Stomach (tissue), 9 donors: ENCODE data around the gene C22orf15. TPM values are rescaled to one million over a fixed set of nuclear protein-coding genes. Genes with fewer than 3 reads are reported as not detected.
A peak's percentile ranks its signal among the peaks of the same experiment; 100 is the strongest.

Source experiments
- DNase-seq, 2 donors: peaks; one replicate each; pipeline versions ENCODE4 v3.0.0 to v3.0.0-alpha.2; 2013 to 2019
- H3K27ac ChIP-seq, 5 donors: fragments of 200-600 bp in 4 of 5; sonication (generic) in 4 of 5; one replicate each; pipeline ENCODE4 v1.5.1; 2013 to 2019; ENCODE audit warnings: mild to moderate bottlenecking in 1 of 5, moderate library complexity in 1 of 5
- H3K27me3 ChIP-seq, 3 donors: fragments of 200-600 bp; sonication (generic); one replicate each; pipeline ENCODE4 v1.5.1; 2017 to 2019; ENCODE audit warnings: mixed run types in 1 of 3
- H3K36me3 ChIP-seq, 4 donors: fragments of 200-600 bp; sonication (generic); 1 replicate in 3 of 4; 2 replicates in 1 of 4; pipeline ENCODE4 v1.5.1; 2016 to 2019
- H3K4me1 ChIP-seq, 4 donors: fragments of 200-600 bp; sonication (generic); one replicate each; pipeline ENCODE4 v1.5.1; 2016 to 2019
- H3K4me3 ChIP-seq, 4 donors: fragments of 200-600 bp; sonication (generic) in 3 of 4; one replicate each; pipeline ENCODE4 v1.5.1; 2016 to 2019; ENCODE audit warnings: mild to moderate bottlenecking in 1 of 4
- H3K9me3 ChIP-seq, 4 donors: fragments of 200-600 bp; sonication (generic); one replicate each; pipeline ENCODE4 v1.5.1; 2016 to 2019
- CTCF ChIP-seq, 7 experiments: fragments of 450-650 bp in 4 of 7; fragments of 200-600 bp in 3 of 7; sonication (generic) in 3 of 7; IDR thresholded peaks; one replicate each; pipeline ENCODE4 v1.5.1; 2016 to 2019; ENCODE audit warnings: antibody characterized with exemption in 7 of 7, control low read depth in 2 of 7, mild to moderate bottlenecking in 1 of 7
- EP300 ChIP-seq: sonication (generic); formaldehyde crosslinking; IDR thresholded peaks from one replicate; pipeline ENCODE4 v1.6.1; 2017; ENCODE audit warnings: antibody characterized with exemption
- POLR2A ChIP-seq, 4 donors: fragments of 450-650 bp; IDR thresholded peaks; one replicate each; pipeline ENCODE4 v1.6.1; 2016; ENCODE audit warnings: antibody characterized with exemption in 4 of 4, control low read depth in 2 of 4, mild to moderate bottlenecking in 1 of 4, moderate library complexity in 1 of 4
- POLR2AphosphoS5 ChIP-seq, 3 donors: sonication (generic); formaldehyde crosslinking; IDR thresholded peaks; one replicate each; pipeline ENCODE4 v1.6.1; 2016; ENCODE audit warnings: antibody characterized with exemption in 3 of 3
- WGBS, 5 donors: extraction: QIAGEN DNeasy Blood & Tissue Kit in 3 of 5; methylation state at CpG; one replicate each; pipeline versions ENCODE4 v1.1.5 to v1.1.7; 2013 to 2018; 5-methylcytosine and 5-hydroxymethylcytosine counted together
- intact Hi-C: fragments of 100-400 bp; cut with DNase I; formaldehyde crosslinking; loops from one replicate; pipeline ENCODE4 v1.15.1; 2023; ENCODE audit warnings: low total_unique reads
- polyA plus RNA-seq, 3 donors: library from polyadenylated mRNA; stranded (reverse); fragments of 200-250 nt; gene quantifications; one replicate each; pipeline ENCODE4 v1.2.3, GENCODE V29; 2013
- total RNA-seq, 5 donors: library from RNA; depleted of rRNA; stranded (reverse); fragments of >200 nt; gene quantifications; one replicate each; pipeline versions ENCODE4 v1.1.0 to v1.2.3, GENCODE V29; 2014 to 2016
- donor health status: healthy with polysubstance abuse.
- donor health status: Bipolar disorder and iron deficiency.
- donor health status: healthy.

C22orf15 gene
- total and polyA plus RNA-seq, 8 donors, result 0.05 TPM; not detected in 7

DNA sequence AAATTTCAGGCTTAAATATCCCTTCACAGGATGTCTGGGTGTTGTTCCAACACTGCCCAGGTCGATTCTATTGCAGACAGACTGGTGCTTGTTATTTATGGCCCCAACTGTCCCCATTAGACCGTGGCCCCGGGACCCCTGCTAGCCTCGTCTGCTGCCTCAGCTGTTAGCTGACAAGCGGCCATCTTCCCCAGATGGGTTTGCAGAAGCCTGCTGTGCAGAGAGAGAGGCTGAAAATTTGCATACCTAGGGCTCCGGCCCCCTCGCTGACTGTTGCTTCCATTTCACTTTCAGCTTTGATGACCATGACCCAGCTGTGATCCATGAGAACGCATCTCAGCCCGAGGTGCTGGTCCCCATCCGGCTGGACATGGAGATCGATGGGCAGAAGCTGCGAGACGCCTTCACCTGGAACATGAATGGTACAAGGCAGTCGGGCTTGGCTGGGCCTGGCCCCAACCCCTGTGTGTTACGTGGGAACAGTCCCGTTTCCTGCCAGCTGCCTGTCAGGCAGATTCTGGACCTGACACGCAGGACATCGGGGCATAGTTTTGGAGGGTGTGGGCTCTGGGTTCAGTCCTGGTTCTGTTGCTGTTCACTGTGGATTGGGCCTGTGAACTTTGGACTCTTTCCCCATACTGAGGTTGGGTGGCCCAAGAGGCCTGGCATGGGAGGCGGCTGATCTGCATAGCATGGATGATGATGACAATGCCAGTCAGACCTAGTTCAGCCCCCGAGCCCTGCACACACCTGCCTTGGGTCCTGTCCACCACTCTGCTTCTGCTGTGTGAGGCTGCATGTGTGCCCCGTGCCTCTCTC is 40.4 kb downstream of the C22orf15 start:
- 70 to 84% (median 83%) methylated on average over 15 to 21 of the region's 21 CpGs for WGBS, 5 donors

DNA sequence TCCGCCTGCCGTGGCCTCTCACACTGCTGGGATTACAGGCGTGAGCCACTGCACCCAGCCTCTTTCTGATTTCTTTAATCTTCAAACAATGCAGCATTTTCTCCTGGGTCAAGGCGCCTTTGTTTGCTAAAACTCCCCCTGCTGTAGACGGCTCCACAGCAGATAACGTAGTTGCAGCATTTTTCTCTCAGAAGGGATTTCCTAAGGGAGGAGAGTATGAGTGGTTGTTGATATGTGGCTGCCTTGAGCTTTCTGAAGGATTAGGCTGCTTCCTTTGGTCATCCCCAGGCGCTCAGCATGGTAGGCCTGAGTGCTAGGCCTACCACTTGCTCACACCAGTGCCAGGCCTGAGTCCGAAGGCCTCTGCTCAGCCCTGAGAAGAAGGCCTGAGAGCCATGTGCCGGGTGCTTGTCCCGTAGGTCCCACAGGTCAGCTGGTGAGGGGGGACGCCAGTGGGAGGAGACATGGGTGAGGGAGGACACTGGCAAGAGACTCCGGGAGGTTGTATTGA is 42.0 kb downstream of the C22orf15 start:
- no peaks in the 10 kb centered on the region for H3K4me1 ChIP-seq
- H3K27me3 ChIP-seq, result no peaks in the 10 kb centered on the region
- peaks cover 62 to 100% (median 96%) of the 10 kb centered on the region in 4 donors for H3K36me3 ChIP-seq
- 38 to 62% (median 60%) methylated on average over 11 to 12 of the region's 12 CpGs for WGBS, 5 donors
- H3K4me3 ChIP-seq, result no peak overlapping the region
- no peaks in the 10 kb centered on the region for H3K9me3 ChIP-seq
- DNase-seq, result peak in 1 of 2 donors; percentile 46
- no peak for TF ChIP-seq POLR2AphosphoS5 (IDR thresholded peaks at IDR 0.05)
- no peak for TF ChIP-seq POLR2A (IDR thresholded peaks at IDR 0.05)
- TF ChIP-seq EP300, result no peak
- no peak overlapping the region for H3K27ac ChIP-seq
- intact Hi-C loops, result no loop called here

More for the DNA sequence above, 40.4 kb downstream of the C22orf15 start:
- Histone ChIP-seq H3K4me1 (no peaks in the 10 kb centered on the region), H3K36me3 (peaks cover 70 to 100% (median 96%) of the 10 kb centered on the region in 4 donors), H3K4me3 (peak overlapping the region in 1 of 4 donors; percentile 5), H3K9me3 (no peaks in the 10 kb centered on the region), H3K27me3 (no peaks in the 10 kb centered on the region), H3K27ac (no peak overlapping the region)
- peak in 1 of 2 donors; percentile 1 for DNase-seq
- TF ChIP-seq POLR2A (IDR thresholded peaks at IDR 0.05), result no peak
- TF ChIP-seq CTCF (IDR thresholded peaks at IDR 0.05), result no peak
- TF ChIP-seq POLR2AphosphoS5 (IDR thresholded peaks at IDR 0.05), result no peak
- TF ChIP-seq EP300, result no peak
- intact Hi-C loops, result no loop called here

DNA sequence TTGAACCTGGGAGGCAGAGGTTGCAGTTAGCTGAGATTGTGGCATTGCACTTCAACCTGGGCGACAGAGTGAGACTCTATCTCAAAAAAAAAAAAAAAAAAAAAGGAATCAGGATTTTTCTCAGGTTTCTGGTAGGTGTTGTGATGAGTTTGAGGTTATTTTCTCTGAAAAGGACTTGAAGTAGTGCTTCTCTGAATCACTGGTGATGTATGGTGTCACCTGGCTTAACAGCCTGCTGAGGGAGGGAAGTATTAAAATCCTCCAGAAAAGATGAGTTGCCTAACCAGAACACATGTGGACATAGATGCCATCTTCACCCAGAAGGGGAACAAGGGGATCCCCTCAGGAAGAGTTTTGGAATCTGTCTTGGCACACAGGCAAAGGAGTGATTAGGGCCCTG is 44.0 kb downstream of the C22orf15 start:
- intact Hi-C loops, result no loop called here
- TF ChIP-seq POLR2AphosphoS5 (IDR thresholded peaks at IDR 0.05), result no peak
- TF ChIP-seq POLR2A (IDR thresholded peaks at IDR 0.05), result no peak
- no peak for TF ChIP-seq CTCF (IDR thresholded peaks at IDR 0.05)
- WGBS, 5 donors, result 80 to 100% (median 93%) methylated on average over 1 of the region's 1 CpG
- H3K4me3 ChIP-seq, result no peak overlapping the region
- peaks cover 47 to 100% (median 96%) of the 10 kb centered on the region in 4 donors for H3K36me3 ChIP-seq
- no peaks in the 10 kb centered on the region for H3K4me1 ChIP-seq
- H3K27ac ChIP-seq, result no peak overlapping the region
- DNase-seq, result no peak
- H3K27me3 ChIP-seq, result no peaks in the 10 kb centered on the region
- no peaks in the 10 kb centered on the region for H3K9me3 ChIP-seq

DNA sequence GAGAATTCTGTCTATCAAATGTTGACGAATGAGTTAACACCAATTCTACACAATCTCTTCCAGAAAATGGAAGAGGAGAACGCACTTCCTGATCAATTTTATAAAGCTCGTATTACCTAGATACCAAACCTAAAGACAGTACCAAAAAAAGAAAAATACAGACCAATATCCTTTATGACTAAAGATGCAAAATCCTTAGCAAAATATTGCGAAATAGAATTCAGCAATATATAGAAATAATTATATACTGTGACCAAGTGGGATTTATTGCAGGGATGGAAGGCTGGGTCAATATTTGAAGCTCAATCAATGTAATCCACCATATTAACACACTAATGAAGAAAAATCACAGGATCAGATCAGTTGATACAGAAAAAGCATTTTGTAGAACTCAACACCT is 49.6 kb downstream of the C22orf15 start:
- 95 to 97% (median 96%) methylated on average over 4 of the region's 4 CpGs for WGBS, 5 donors
- TF ChIP-seq POLR2A (IDR thresholded peaks at IDR 0.05), result no peak
- no peak for TF ChIP-seq CTCF (IDR thresholded peaks at IDR 0.05)
- TF ChIP-seq POLR2AphosphoS5 (IDR thresholded peaks at IDR 0.05), result no peak
- no peak for TF ChIP-seq EP300
- Histone ChIP-seq H3K27me3 (no peaks in the 10 kb centered on the region), H3K9me3 (no peaks in the 10 kb centered on the region), H3K4me3 (no peak overlapping the region), H3K36me3 (peaks cover 19 to 91% (median 81%) of the 10 kb centered on the region in 4 donors), H3K4me1 (no peaks in the 10 kb centered on the region), H3K27ac (no peak overlapping the region)
- no peak for DNase-seq
- intact Hi-C loops, result no loop called here

Other genes starting within 250 kb of the C22orf15 start
- under 1 TPM in 1 of 5 donors, not detected in 4; 0.55 TPM for gene IGLL1, start 182.7 kb upstream of the C22orf15 start, total RNA-seq
- gene IGLL1, start 182.7 kb upstream of the C22orf15 start, polyA plus RNA-seq, result not detected
- gene DRICH1, start 130.7 kb upstream of the C22orf15 start, total RNA-seq, result 10 to 100 TPM in 1 of 5 donors, under 1 TPM in 1, not detected in 3; 0.92 to 49.0 TPM
- gene DRICH1, start 130.7 kb upstream of the C22orf15 start, polyA plus RNA-seq, result under 1 TPM in 2 of 3 donors, not detected in 1; 0.28 to 0.93 TPM
- 1 to 10 TPM in 2 of 5 donors, not detected in 3; 2.9 to 5.9 TPM for gene RGL4, start 72.0 kb upstream of the C22orf15 start, total RNA-seq
- gene RGL4, start 72.0 kb upstream of the C22orf15 start, polyA plus RNA-seq, result 1 to 10 TPM in 1 of 3 donors, under 1 TPM in 1, not detected in 1; 0.65 to 2.9 TPM
- 1 to 10 TPM in 4 of 5 donors, under 1 TPM in 1; 0.87 to 9.4 (median 4.5) TPM for gene ZNF70, start 11.9 kb upstream of the C22orf15 start, total RNA-seq
- gene ZNF70, start 11.9 kb upstream of the C22orf15 start, polyA plus RNA-seq, result under 1 TPM; 0.58 to 0.68 (median 0.61) TPM
- gene VPREB3, start 8.6 kb upstream of the C22orf15 start, total RNA-seq, result not detected
- gene VPREB3, start 8.6 kb upstream of the C22orf15 start, polyA plus RNA-seq, result 1 to 10 TPM; 1.1 to 8.7 (median 7.8) TPM
- gene CHCHD10, start 5.0 kb downstream of the C22orf15 start, total RNA-seq, result 100 to 1,000 TPM in 1 of 5 donors, 10 to 100 TPM in 2, 1 to 10 TPM in 2; 5.8 to 589 (median 43.2) TPM
- gene CHCHD10, start 5.0 kb downstream of the C22orf15 start, polyA plus RNA-seq, result 100 to 1,000 TPM; 159 to 204 (median 168) TPM
- 10 to 100 TPM in 1 of 5 donors, 1 to 10 TPM in 2, not detected in 2; 2.3 to 54.2 (median 5.3) TPM for gene MMP11, start 9.9 kb downstream of the C22orf15 start, total RNA-seq
- gene MMP11, start 9.9 kb downstream of the C22orf15 start, polyA plus RNA-seq, result 1 to 10 TPM in 2 of 3 donors, under 1 TPM in 1; 0.50 to 2.0 (median 2.0) TPM
- 10 to 100 TPM; 13.4 to 74.6 (median 48.2) TPM for gene SMARCB1, start 24.0 kb downstream of the C22orf15 start, total RNA-seq
- gene SMARCB1, start 24.0 kb downstream of the C22orf15 start, polyA plus RNA-seq, result 10 to 100 TPM; 34.0 to 44.4 (median 37.2) TPM
- gene DERL3, start 76.0 kb downstream of the C22orf15 start, total RNA-seq, result 10 to 100 TPM in 2 of 5 donors, 1 to 10 TPM in 2, under 1 TPM in 1; 0.45 to 24.1 (median 5.2) TPM
- gene DERL3, start 76.0 kb downstream of the C22orf15 start, polyA plus RNA-seq, result 10 to 100 TPM in 1 of 3 donors, 1 to 10 TPM in 2; 6.2 to 24.5 (median 7.9) TPM
- 10 to 100 TPM in 1 of 5 donors, 1 to 10 TPM in 4; 3.2 to 10.3 (median 6.6) TPM for gene SLC2A11, start 94.9 kb downstream of the C22orf15 start, total RNA-seq
- gene SLC2A11, start 94.9 kb downstream of the C22orf15 start, polyA plus RNA-seq, result 1 to 10 TPM; 5.8 to 9.1 (median 6.7) TPM
- gene MIF, start 131.4 kb downstream of the C22orf15 start, total RNA-seq, result 100 to 1,000 TPM in 4 of 5 donors, 10 to 100 TPM in 1; 59.5 to 293 (median 214) TPM
- gene MIF, start 131.4 kb downstream of the C22orf15 start, polyA plus RNA-seq, result 100 to 1,000 TPM; 496 to 940 (median 891) TPM
- 10 to 100 TPM in 1 of 5 donors, 1 to 10 TPM in 1, not detected in 3; 1.7 to 30.0 TPM for gene GSTT2B, start 198.2 kb downstream of the C22orf15 start, total RNA-seq
- gene GSTT2B, start 198.2 kb downstream of the C22orf15 start, polyA plus RNA-seq, result 10 to 100 TPM in 2 of 3 donors, 1 to 10 TPM in 1; 3.5 to 45.8 (median 10.1) TPM
- gene DDTL, start 203.9 kb downstream of the C22orf15 start, total RNA-seq, result 10 to 100 TPM in 1 of 5 donors, 1 to 10 TPM in 2, not detected in 2; 3.0 to 53.6 (median 4.2) TPM
- gene DDTL, start 203.9 kb downstream of the C22orf15 start, polyA plus RNA-seq, result 1 to 10 TPM; 2.7 to 6.0 (median 4.9) TPM
- gene DDT, start 211.5 kb downstream of the C22orf15 start, total RNA-seq, result 100 to 1,000 TPM in 4 of 5 donors, 10 to 100 TPM in 1; 72.5 to 534 (median 196) TPM
- 100 to 1,000 TPM; 266 to 486 (median 374) TPM for gene DDT, start 211.5 kb downstream of the C22orf15 start, polyA plus RNA-seq
- gene GSTT2, start 217.1 kb downstream of the C22orf15 start, total RNA-seq, result not detected
- gene GSTT2, start 217.1 kb downstream of the C22orf15 start, polyA plus RNA-seq, result 1 to 10 TPM in 1 of 3 donors, not detected in 2; 8.6 TPM
- not detected for gene GSTT4, start 242.5 kb downstream of the C22orf15 start, total RNA-seq
- not detected for gene GSTT4, start 242.5 kb downstream of the C22orf15 start, polyA plus RNA-seq
- 100 to 1,000 TPM in 2 of 5 donors, 10 to 100 TPM in 3; 39.7 to 623 (median 93.7) TPM for gene CABIN1, start 248.3 kb downstream of the C22orf15 start, total RNA-seq
- gene CABIN1, start 248.3 kb downstream of the C22orf15 start, polyA plus RNA-seq, result 10 to 100 TPM; 14.8 to 25.9 (median 20.2) TPM